ENCODE measurements around the gene CELF1.

- TF ChIP-seq POLR2A (IDR thresholded peaks at IDR 0.05) (no peak), CTCF (IDR thresholded peaks at IDR 0.05) (no peak)
Observed at GRCh38 chr11:47533690-47534151, 19.2 kb downstream of the CELF1 start.

Measured in adrenal gland (tissue), 5 donors.